ENCODE results near the gene ADGRL3.

ADGRL3 gene

DNA sequence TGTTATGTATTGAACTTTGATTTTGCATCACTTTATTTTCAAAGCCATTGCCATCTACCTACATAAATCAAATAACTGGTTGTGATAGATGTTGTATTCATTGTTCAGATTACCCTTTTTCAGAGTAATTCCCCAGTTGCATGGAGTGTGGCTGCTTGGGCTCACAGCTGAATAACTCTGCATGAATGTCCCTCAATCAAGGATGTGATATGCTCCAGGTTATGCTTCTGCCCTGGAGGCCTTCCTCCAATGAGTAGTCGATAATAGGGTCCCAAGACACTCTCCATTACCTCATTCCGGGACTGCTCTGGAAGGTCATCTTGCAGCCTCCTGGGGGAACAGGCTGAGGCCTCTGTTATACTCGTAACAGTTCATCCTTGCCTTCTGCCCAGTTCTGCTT is 251.8 kb downstream of the ADGRL3 start:
- DNase-seq (ENCODE audit: low spot score): no peak
- in situ Hi-C loops (cut with MboI; ENCODE audit: low sequenced_read_pairs, unreplicated experiment): no loop called here
- TF ChIP-seq, protein P1, sequence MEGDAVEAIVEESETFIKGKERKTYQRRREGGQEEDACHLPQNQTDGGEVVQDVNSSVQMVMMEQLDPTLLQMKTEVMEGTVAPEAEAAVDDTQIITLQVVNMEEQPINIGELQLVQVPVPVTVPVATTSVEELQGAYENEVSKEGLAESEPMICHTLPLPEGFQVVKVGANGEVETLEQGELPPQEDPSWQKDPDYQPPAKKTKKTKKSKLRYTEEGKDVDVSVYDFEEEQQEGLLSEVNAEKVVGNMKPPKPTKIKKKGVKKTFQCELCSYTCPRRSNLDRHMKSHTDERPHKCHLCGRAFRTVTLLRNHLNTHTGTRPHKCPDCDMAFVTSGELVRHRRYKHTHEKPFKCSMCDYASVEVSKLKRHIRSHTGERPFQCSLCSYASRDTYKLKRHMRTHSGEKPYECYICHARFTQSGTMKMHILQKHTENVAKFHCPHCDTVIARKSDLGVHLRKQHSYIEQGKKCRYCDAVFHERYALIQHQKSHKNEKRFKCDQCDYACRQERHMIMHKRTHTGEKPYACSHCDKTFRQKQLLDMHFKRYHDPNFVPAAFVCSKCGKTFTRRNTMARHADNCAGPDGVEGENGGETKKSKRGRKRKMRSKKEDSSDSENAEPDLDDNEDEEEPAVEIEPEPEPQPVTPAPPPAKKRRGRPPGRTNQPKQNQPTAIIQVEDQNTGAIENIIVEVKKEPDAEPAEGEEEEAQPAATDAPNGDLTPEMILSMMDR (IDR thresholded peaks at IDR 0.05; ENCODE audit: borderline replicate concordance, control extremely low read depth, extremely low read depth, insufficient read depth, missing control alignments): no peak

DNA sequence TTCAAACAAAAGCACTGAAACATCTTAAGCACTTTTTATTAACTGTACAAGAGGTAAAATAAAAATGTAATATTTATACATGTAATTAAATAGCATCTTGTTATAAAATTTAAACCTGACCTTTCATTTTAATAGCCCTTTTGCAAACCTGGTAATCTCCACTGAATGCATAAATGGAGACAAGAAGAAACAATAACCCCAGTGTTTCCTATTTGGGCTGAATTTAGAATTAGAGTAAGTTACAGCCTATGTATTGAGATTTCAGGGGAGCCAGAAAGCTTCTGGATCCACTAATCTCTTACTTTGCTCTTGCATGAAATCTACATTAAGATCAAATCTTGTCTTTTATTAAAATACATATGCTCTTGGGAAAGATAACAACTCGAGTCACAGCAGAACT is 261.8 kb downstream of the ADGRL3 start:
- in situ Hi-C loops (cut with MboI; ENCODE audit: low sequenced_read_pairs, unreplicated experiment): no loop called here
- no peak for DNase-seq (ENCODE audit: low spot score)
- TF ChIP-seq, protein P1 (IDR thresholded peaks at IDR 0.05; ENCODE audit: borderline replicate concordance, control extremely low read depth, extremely low read depth, insufficient read depth, missing control alignments): no peak

DNA sequence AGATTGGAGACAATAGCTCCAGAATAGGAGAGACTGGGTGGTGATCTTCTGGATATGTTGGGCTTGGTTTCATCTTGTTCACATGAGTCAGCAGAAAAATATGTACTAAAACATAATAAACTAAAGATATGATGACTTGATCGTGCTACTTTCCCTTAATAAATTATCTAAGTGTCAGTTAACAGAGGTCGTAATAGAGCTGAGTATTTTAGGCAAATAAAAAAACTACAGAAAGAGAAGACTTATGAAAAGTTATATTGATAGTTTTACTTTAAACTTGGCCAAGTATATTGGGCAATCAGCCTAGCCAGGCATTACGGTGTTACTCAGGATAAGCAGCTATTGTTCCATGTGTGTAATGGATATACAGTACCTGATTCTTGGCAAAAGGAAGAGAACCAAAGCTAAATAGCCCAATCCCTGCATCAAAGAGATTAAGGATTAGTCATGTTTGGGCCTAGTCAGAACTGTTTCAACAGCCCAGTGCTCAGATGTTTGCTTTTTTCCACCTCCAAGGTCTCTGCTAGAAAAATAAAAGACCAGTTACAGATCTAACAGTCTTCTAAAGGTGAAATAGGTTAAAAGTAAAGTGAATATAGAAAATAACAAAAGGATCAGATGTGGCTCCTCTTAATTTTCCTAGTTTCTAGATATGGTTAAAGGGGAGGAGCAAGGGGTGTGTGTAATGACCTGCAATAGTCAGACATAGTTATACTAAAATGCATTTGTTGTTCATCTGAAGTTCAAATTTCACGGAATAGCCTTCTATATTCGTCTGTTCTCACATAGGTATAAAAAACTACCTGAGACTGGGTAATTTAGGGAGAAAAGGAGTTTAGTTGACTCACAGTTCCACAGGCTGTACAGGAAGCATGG is 262.6 kb downstream of the ADGRL3 start:
- in situ Hi-C loops (cut with MboI; ENCODE audit: low sequenced_read_pairs, unreplicated experiment): no loop called here
- TF ChIP-seq, protein P1 (IDR thresholded peaks at IDR 0.05; ENCODE audit: borderline replicate concordance, control extremely low read depth, extremely low read depth, insufficient read depth, missing control alignments): no peak
- no peak for DNase-seq (ENCODE audit: low spot score)

DNA sequence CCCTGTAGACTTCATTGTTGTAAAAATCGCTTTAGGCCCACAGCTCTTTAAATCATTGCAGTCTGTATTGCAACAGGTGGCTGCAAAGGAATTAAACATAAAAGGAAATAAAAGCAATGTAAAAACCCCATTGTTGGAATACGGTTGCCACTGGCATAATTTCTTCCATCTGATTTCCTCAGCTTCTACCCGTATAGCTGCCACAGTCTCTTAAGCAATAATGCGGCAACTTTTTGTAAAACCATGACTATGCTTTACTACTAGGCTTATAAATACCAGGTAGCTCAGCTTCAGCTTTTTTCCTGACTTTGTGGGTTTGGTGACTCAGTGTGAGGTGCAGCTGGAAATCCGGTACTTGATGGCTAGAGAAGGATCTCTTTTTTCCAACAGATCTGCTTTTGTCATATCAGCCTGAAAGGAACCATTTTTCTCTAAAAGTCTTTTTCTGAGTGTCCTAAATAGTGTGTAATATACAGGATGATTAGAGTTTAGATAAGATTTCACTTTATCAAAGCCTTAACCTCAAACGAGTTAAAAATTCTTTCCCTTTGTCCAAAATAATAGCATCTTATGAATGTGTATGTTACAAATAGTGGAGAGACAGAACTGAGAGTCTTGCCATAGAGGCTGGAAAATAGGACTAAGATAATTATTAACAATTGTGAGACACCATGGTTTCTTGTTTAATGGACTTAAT is 268.0 kb downstream of the ADGRL3 start:
- TF ChIP-seq, protein P1 (IDR thresholded peaks at IDR 0.05; ENCODE audit: borderline replicate concordance, control extremely low read depth, extremely low read depth, insufficient read depth, missing control alignments): no peak
- no peak for DNase-seq (ENCODE audit: low spot score)
- in situ Hi-C loops (cut with MboI; ENCODE audit: low sequenced_read_pairs, unreplicated experiment): no loop called here

DNA sequence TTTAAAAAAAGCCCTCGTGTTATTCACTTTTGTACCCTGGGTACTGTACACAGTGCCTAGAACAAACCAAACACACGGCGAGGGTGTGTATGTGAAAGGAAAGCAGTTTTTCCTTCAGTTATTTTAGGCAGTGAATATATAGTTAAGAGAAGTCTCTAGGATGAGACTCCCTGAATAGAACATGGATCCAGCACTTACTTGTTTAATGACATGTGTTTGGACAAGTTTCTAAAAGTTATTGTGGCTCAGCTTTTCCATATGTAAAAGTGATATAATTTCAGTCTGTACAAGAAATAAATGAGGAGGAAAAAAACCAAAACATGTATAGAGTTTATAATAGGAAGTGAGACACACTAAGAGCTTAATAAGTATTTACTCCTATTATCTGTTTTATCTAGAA is 273.2 kb downstream of the ADGRL3 start:
- TF ChIP-seq, protein P1 (IDR thresholded peaks at IDR 0.05; ENCODE audit: borderline replicate concordance, control extremely low read depth, extremely low read depth, insufficient read depth, missing control alignments): no peak
- DNase-seq (ENCODE audit: low spot score): no peak
- in situ Hi-C loops (cut with MboI; ENCODE audit: low sequenced_read_pairs, unreplicated experiment): no loop called here

DNA sequence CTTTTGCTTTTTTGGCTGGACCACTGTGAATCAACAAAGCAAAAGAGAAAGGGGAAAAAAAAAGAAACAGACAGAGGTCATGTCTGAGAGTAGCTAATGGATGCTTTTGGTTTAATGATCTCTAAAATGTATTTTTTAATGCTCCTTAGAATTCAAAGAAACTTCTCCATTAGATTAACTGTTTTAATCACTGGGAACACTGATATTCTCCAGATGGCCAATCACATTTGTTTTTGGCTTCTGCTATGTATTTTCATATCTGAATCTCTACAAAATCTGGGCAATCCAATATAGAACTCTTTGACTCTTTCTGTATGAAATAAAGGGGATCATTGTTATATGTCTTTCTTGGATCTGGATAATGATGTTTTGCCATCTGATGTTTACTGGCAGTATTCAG is 278.2 kb downstream of the ADGRL3 start:
- TF ChIP-seq, protein P1 (IDR thresholded peaks at IDR 0.05; ENCODE audit: borderline replicate concordance, control extremely low read depth, extremely low read depth, insufficient read depth, missing control alignments): no peak
- in situ Hi-C loops (cut with MboI; ENCODE audit: low sequenced_read_pairs, unreplicated experiment): no loop called here
- DNase-seq (ENCODE audit: low spot score): no peak
